HEK293 (cell line): ENCODE data around the gene SLC25A45.
A peak's percentile ranks its signal among the peaks of the same experiment; 100 is the strongest.

ENCODE experiments used
- GLI4 ChIP-seq: fragments of 450-650 bp; formaldehyde crosslinking; IDR thresholded peaks from 2 replicates; pipeline ENCODE4 v1.5.1; 2016; ENCODE audit warnings: missing biosample characterization, missing genetic modification characterization
- HOXD13 ChIP-seq: sonication (generic); formaldehyde crosslinking; IDR thresholded peaks from 2 replicates; pipeline ENCODE4 v1.8.0; 2022; ENCODE audit warnings: missing genetic modification reagents, borderline replicate concordance
- KLF1 ChIP-seq: fragments of 450-650 bp; formaldehyde crosslinking; IDR thresholded peaks from 2 replicates; pipeline ENCODE4 v1.5.1; 2016; ENCODE audit warnings: missing biosample characterization, missing genetic modification characterization
- KLF7 ChIP-seq: fragments of 450-650 bp; formaldehyde crosslinking; IDR thresholded peaks from 2 replicates; pipeline ENCODE4 v1.5.1; 2016; ENCODE audit warnings: missing biosample characterization, missing genetic modification characterization, borderline replicate concordance
- KLF9 ChIP-seq: fragments of 450-650 bp; formaldehyde crosslinking; IDR thresholded peaks from 2 replicates; pipeline ENCODE4 v1.5.1; 2016; ENCODE audit warnings: missing biosample characterization, missing genetic modification characterization, low read depth
- RBAK ChIP-seq: fragments of 450-650 bp; formaldehyde crosslinking; IDR thresholded peaks from 2 replicates; pipeline ENCODE4 v1.5.1; 2016; ENCODE audit warnings: missing biosample characterization, missing genetic modification characterization
- SP3 ChIP-seq: fragments of 450-650 bp; formaldehyde crosslinking; IDR thresholded peaks from 2 replicates; pipeline ENCODE4 v1.5.1; 2016; ENCODE audit warnings: missing biosample characterization, missing genetic modification characterization
- ZBTB20 ChIP-seq: fragments of 450-650 bp; formaldehyde crosslinking; IDR thresholded peaks from 2 replicates; pipeline ENCODE4 v1.5.1; 2016; ENCODE audit warnings: missing biosample characterization, missing genetic modification characterization
- ZFP41 ChIP-seq: fragments of 450-650 bp; formaldehyde crosslinking; IDR thresholded peaks from 2 replicates; pipeline ENCODE4 v1.5.1; 2016; ENCODE audit warnings: missing biosample characterization, missing genetic modification characterization, borderline replicate concordance
- ZNF138 ChIP-seq: fragments of 450-650 bp; formaldehyde crosslinking; IDR thresholded peaks from 2 replicates; pipeline ENCODE4 v1.5.1; 2016; ENCODE audit warnings: missing biosample characterization, missing genetic modification characterization, borderline replicate concordance
- ZNF146 ChIP-seq: fragments of 450-650 bp; formaldehyde crosslinking; IDR thresholded peaks from 2 replicates; pipeline ENCODE4 v1.5.1; 2016; ENCODE audit warnings: missing biosample characterization, missing genetic modification characterization
- ZNF174 ChIP-seq: fragments of 450-650 bp; formaldehyde crosslinking; IDR thresholded peaks from 2 replicates; pipeline ENCODE4 v1.5.0; 2017; ENCODE audit warnings: missing biosample characterization, mild to moderate bottlenecking, missing genetic modification characterization
- ZNF175 ChIP-seq: fragments of 450-650 bp; formaldehyde crosslinking; IDR thresholded peaks from 2 replicates; pipeline ENCODE4 v1.5.1; 2016; ENCODE audit warnings: missing biosample characterization, missing genetic modification characterization
- ZNF24 ChIP-seq: fragments of 450-650 bp; formaldehyde crosslinking; IDR thresholded peaks from 2 replicates; pipeline ENCODE4 v1.5.1; 2016; ENCODE audit warnings: missing biosample characterization, missing genetic modification characterization
- ZNF280D ChIP-seq: fragments of 450-650 bp; formaldehyde crosslinking; IDR thresholded peaks from 2 replicates; pipeline ENCODE4 v1.5.1; 2016; ENCODE audit warnings: missing biosample characterization, missing genetic modification characterization
- ZNF302 ChIP-seq: fragments of 450-650 bp; formaldehyde crosslinking; IDR thresholded peaks from 2 replicates; pipeline ENCODE4 v1.5.1; 2016; ENCODE audit warnings: missing biosample characterization, missing genetic modification characterization, low read depth
- ZNF350 ChIP-seq: fragments of 450-650 bp; formaldehyde crosslinking; IDR thresholded peaks from 2 replicates; pipeline ENCODE4 v1.5.0; 2017; ENCODE audit warnings: missing biosample characterization, mild to moderate bottlenecking, missing genetic modification characterization
- ZNF433 ChIP-seq: fragments of 450-650 bp; formaldehyde crosslinking; IDR thresholded peaks from 2 replicates; pipeline ENCODE4 v1.5.1; 2016; ENCODE audit warnings: missing biosample characterization, missing genetic modification characterization, low read depth
- ZNF621 ChIP-seq: fragments of 450-650 bp; formaldehyde crosslinking; IDR thresholded peaks from 2 replicates; pipeline ENCODE4 v1.5.1; 2017; ENCODE audit warnings: missing biosample characterization, missing genetic modification characterization
- ZNF645 ChIP-seq: fragments of 450-650 bp; formaldehyde crosslinking; IDR thresholded peaks from 2 replicates; pipeline ENCODE4; 2016; ENCODE audit warnings: missing biosample characterization, missing genetic modification characterization
- ZNF658 ChIP-seq: fragments of 450-650 bp; formaldehyde crosslinking; IDR thresholded peaks from 2 replicates; pipeline ENCODE4; 2016; ENCODE audit warnings: missing biosample characterization, missing genetic modification characterization
- ZNF785 ChIP-seq: fragments of 450-650 bp; formaldehyde crosslinking; IDR thresholded peaks from 2 replicates; pipeline ENCODE4 v1.5.1; 2016; ENCODE audit warnings: missing biosample characterization, missing genetic modification characterization
- TF ChIP-seq, protein P1 (sequence below): fragments of 450-650 bp; formaldehyde crosslinking; IDR thresholded peaks from 2 replicates; pipeline ENCODE4 v1.5.1; 2016; ENCODE audit warnings: missing biosample characterization, missing genetic modification characterization, borderline replicate concordance
- TF ChIP-seq, protein P2 (sequence below): fragments of 450-650 bp; formaldehyde crosslinking; IDR thresholded peaks from 2 replicates; pipeline ENCODE4 v1.5.1; 2016; ENCODE audit warnings: missing biosample characterization, missing genetic modification characterization
- TF ChIP-seq, protein P3 (sequence below): fragments of 450-650 bp; formaldehyde crosslinking; conservative IDR thresholded peaks from 2 replicates; pipeline ENCODE4 v1.5.1; 2016; ENCODE audit warnings: low read depth, missing biosample characterization, missing genetic modification characterization

The SLC25A45 gene

DNA sequence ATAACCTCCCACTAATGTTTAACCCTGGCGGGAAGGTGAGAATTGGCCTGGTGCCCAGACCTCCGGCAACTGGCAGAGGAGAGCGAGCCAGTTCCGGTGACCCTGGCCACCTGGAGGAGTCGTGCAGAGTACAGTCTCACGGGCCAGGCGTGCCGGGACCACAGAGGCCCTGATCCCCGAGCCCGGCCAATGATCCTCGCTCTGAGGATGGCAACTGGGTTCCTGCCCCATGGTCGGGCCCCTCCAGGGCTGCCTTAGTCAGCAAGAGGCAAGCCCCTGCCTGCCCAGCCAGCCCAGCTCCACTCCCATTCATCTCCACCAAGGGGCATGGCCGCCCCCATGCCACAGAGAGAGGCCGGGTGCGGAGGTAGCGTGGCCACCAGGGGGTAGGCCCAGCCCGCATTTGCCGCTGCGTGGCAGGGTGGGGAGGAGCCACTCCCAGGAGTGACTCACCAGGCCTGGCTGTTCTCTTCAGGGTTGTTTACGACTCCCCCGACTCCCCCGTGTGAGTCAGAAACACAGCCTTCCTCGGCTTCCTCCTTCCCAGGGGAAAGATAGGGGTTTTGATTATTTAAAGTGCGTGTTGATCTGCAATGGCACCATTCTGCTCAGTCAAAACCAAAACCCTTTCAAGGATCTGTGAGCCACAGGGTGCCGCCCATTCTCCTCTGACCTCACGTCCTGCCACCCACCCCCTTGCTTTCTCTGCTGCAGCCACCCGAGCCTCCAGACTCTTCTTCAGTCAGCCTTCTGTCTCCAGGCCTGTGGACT is at the start of gene SLC25A45 (continued):
- TF ChIP-seq, protein P1, sequence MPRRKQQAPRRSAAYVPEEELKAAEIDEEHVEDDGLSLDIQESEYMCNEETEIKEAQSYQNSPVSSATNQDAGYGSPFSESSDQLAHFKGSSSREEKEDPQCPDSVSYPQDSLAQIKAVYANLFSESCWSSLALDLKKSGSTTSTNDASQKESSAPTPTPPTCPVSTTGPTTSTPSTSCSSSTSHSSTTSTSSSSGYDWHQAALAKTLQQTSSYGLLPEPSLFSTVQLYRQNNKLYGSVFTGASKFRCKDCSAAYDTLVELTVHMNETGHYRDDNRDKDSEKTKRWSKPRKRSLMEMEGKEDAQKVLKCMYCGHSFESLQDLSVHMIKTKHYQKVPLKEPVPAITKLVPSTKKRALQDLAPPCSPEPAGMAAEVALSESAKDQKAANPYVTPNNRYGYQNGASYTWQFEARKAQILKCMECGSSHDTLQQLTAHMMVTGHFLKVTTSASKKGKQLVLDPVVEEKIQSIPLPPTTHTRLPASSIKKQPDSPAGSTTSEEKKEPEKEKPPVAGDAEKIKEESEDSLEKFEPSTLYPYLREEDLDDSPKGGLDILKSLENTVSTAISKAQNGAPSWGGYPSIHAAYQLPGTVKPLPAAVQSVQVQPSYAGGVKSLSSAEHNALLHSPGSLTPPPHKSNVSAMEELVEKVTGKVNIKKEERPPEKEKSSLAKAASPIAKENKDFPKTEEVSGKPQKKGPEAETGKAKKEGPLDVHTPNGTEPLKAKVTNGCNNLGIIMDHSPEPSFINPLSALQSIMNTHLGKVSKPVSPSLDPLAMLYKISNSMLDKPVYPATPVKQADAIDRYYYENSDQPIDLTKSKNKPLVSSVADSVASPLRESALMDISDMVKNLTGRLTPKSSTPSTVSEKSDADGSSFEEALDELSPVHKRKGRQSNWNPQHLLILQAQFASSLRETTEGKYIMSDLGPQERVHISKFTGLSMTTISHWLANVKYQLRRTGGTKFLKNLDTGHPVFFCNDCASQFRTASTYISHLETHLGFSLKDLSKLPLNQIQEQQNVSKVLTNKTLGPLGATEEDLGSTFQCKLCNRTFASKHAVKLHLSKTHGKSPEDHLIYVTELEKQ = no peak; the same call in 1 of the 2 replicates
- TF ChIP-seq ZBTB20 (tag by site-specific recombination) = peak; percentile 93
- TF ChIP-seq, protein P2, sequence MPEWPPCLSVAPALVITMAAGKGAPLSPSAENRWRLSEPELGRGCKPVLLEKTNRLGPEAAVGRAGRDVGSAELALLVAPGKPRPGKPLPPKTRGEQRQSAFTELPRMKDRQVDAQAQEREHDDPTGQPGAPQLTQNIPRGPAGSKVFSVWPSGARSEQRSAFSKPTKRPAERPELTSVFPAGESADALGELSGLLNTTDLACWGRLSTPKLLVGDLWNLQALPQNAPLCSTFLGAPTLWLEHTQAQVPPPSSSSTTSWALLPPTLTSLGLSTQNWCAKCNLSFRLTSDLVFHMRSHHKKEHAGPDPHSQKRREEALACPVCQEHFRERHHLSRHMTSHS (tag by site-specific recombination) = no peak
- TF ChIP-seq ZNF280D (tag by site-specific recombination) = no peak
- peak; percentile 71 for TF ChIP-seq KLF9 (tag by site-specific recombination)
- peak; percentile 56 for TF ChIP-seq ZNF146 (tag by site-specific recombination)
- no peak for TF ChIP-seq ZFP41 (tag by site-specific recombination)
- TF ChIP-seq ZNF433 = no peak
- no peak for TF ChIP-seq ZNF350 (tag by site-specific recombination)
- no peak for TF ChIP-seq ZNF174 (tag by site-specific recombination)
- TF ChIP-seq ZNF24 (tag by site-specific recombination) = peak; percentile 56
- peak; percentile 65 for TF ChIP-seq SP3
- no peak for TF ChIP-seq ZNF658 (tag by site-specific recombination)
- TF ChIP-seq ZNF621 = no peak
- TF ChIP-seq ZNF645 = no peak
- TF ChIP-seq ZNF138 (tag by site-specific recombination) = no peak
- TF ChIP-seq RBAK (tag by site-specific recombination) = no peak
- TF ChIP-seq ZNF785 (tag by site-specific recombination) = no peak
- peak; percentile 90; the same call in 1 of the 2 replicates for TF ChIP-seq KLF7
- peak; percentile 94 for TF ChIP-seq KLF1 (tag by site-specific recombination)
- TF ChIP-seq ZNF302 (tag by site-specific recombination) = no peak
- no peak for TF ChIP-seq HOXD13 (CRISPR knock-in tag)
- no peak for TF ChIP-seq GLI4
- TF ChIP-seq, protein P3, sequence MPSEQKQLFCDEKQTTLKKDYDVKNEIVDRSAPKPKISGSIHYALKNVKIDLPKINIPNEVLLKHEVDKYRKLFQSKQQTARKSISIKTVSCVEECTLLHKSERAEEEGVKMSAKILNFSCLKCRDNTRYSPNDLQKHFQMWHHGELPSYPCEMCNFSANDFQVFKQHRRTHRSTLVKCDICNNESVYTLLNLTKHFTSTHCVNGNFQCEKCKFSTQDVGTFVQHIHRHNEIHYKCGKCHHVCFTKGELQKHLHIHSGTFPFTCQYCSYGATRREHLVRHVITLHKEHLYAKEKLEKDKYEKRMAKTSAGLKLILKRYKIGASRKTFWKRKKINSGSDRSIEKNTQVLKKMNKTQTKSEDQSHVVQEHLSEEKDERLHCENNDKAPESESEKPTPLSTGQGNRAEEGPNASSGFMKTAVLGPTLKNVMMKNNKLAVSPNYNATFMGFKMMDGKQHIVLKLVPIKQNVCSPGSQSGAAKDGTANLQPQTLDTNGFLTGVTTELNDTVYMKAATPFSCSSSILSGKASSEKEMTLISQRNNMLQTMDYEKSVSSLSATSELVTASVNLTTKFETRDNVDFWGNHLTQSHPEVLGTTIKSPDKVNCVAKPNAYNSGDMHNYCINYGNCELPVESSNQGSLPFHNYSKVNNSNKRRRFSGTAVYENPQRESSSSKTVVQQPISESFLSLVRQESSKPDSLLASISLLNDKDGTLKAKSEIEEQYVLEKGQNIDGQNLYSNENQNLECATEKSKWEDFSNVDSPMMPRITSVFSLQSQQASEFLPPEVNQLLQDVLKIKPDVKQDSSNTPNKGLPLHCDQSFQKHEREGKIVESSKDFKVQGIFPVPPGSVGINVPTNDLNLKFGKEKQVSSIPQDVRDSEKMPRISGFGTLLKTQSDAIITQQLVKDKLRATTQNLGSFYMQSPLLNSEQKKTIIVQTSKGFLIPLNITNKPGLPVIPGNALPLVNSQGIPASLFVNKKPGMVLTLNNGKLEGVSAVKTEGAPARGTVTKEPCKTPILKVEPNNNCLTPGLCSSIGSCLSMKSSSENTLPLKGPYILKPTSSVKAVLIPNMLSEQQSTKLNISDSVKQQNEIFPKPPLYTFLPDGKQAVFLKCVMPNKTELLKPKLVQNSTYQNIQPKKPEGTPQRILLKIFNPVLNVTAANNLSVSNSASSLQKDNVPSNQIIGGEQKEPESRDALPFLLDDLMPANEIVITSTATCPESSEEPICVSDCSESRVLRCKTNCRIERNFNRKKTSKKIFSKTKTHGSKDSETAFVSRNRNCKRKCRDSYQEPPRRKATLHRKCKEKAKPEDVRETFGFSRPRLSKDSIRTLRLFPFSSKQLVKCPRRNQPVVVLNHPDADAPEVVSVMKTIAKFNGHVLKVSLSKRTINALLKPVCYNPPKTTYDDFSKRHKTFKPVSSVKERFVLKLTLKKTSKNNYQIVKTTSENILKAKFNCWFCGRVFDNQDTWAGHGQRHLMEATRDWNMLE (tag by site-specific recombination) = 0 out of 2 replicates have a peak, but pooled peaks have one; percentile 11
- TF ChIP-seq ZNF175 = no peak
